Naive thymus-derived CD4-positive, alpha-beta T cell (primary cell): Measurements from ENCODE around the gene LUC7L3. TPM values are rescaled to one million over a fixed set of nuclear protein-coding genes. Genes with fewer than 3 reads are reported as not detected.
A peak's percentile ranks its signal among the peaks of the same experiment; 100 is the strongest.

Experiments used
- ATAC-seq: fragments of 150-1000 bp; cut with Tn5 transposase; 2 replicates; pipeline ENCODE4 v1.10.0; 2021; ENCODE audit warnings: mild to moderate bottlenecking, moderate library complexity
- CTCF ChIA-PET: fragments of 350-600 bp; sonication (Branson Sonifier 250); formaldehyde crosslinking; loops from one replicate; lab custom pipeline; 2021; ENCODE audit warnings: antibody characterized with exemption; lab: Charles Lee
- POLR2A ChIA-PET: fragments of 350-600 bp; sonication (Branson Sonifier 250); formaldehyde crosslinking; loops from one replicate; lab custom pipeline; 2021; ENCODE audit warnings: antibody characterized with exemption, inconsistent platforms; lab: Charles Lee
- DNase-seq, 9 donors: peaks; one replicate each; pipeline versions ENCODE4 v3.0.0 to v3.0.0-alpha.2; 2020 to 2022; ENCODE audit warnings: mixed read lengths in 1 of 9
- H3K27ac ChIP-seq: one replicate; pipeline ENCODE4 v1.7.0; 2013; ENCODE audit warnings: mild to moderate bottlenecking, low read depth, low read length, moderate library complexity
- H3K27me3 ChIP-seq, 2 donors: one replicate each; pipeline ENCODE4 v1.7.0; 2013; ENCODE audit warnings: low read length in 2 of 2, mild to moderate bottlenecking in 2 of 2, moderate library complexity in 2 of 2; ENCODE audit not compliant: control insufficient read depth in 2 of 2, insufficient read depth in 2 of 2
- H3K36me3 ChIP-seq, 3 experiments: 1 replicate in 2 of 3; 2 replicates in 1 of 3; pipeline ENCODE4 v1.7.0; 2013; ENCODE audit warnings: low read length in 3 of 3, mild to moderate bottlenecking in 3 of 3, moderate library complexity in 1 of 3; ENCODE audit not compliant: insufficient read depth in 3 of 3, control insufficient read depth in 2 of 3
- H3K4me1 ChIP-seq, 2 donors: one replicate each; pipeline ENCODE4 v1.7.0; 2013; ENCODE audit warnings: low read length in 2 of 2, mild to moderate bottlenecking in 2 of 2, moderate library complexity in 1 of 2; ENCODE audit not compliant: control insufficient read depth in 2 of 2, insufficient read depth in 2 of 2
- H3K4me3 ChIP-seq: 2 replicates; pipeline ENCODE4 v1.7.0; 2013; ENCODE audit warnings: mild to moderate bottlenecking, low read length
- H3K9me3 ChIP-seq, 3 experiments: 1 replicate in 2 of 3; 2 replicates in 1 of 3; pipeline ENCODE4 v1.7.0; 2013; ENCODE audit warnings: low read length in 3 of 3; ENCODE audit not compliant: control insufficient read depth in 2 of 3
- H3K27ac Mint-ChIP-seq, 9 donors: one replicate each; pipeline ENCODE4 v1.8.0; 2020 to 2022; ENCODE audit warnings: mixed read lengths in 9 of 9, mild to moderate bottlenecking in 8 of 9, moderate library complexity in 5 of 9, inconsistent platforms in 2 of 9
- H3K27me3 Mint-ChIP-seq, 5 donors: one replicate each; pipeline ENCODE4 v1.8.0; 2021 to 2022; ENCODE audit warnings: mixed read lengths in 5 of 5, mild to moderate bottlenecking in 1 of 5
- H3K36me3 Mint-ChIP-seq, 5 donors: one replicate each; pipeline ENCODE4 v1.8.0; 2020 to 2022; ENCODE audit warnings: mixed read lengths in 5 of 5, mild to moderate bottlenecking in 3 of 5, inconsistent platforms in 1 of 5
- H3K4me1 Mint-ChIP-seq, 7 donors: one replicate each; pipeline ENCODE4 v1.8.0; 2020 to 2022; ENCODE audit warnings: mixed read lengths in 7 of 7, mild to moderate bottlenecking in 3 of 7, inconsistent platforms in 1 of 7
- H3K4me3 Mint-ChIP-seq, 10 donors: one replicate each; pipeline ENCODE4 v1.8.0; 2020 to 2022; ENCODE audit warnings: mild to moderate bottlenecking in 10 of 10, mixed read lengths in 10 of 10, moderate library complexity in 6 of 10, inconsistent platforms in 2 of 10
- H3K9me3 Mint-ChIP-seq, 11 donors: one replicate each; pipeline ENCODE4 v1.8.0; 2020 to 2022; ENCODE audit warnings: mixed read lengths in 11 of 11, mild to moderate bottlenecking in 4 of 11, inconsistent platforms in 1 of 11, moderate library complexity in 1 of 11
- intact Hi-C, 2 donors: fragments of 100-400 bp; cut with micrococcal nuclease; formaldehyde crosslinking; loops; one replicate each; pipeline ENCODE4 v1.15.1; 2023
- polyA plus RNA-seq, 2 donors: library from polyadenylated mRNA; unstranded; fragments of 300-500 nt; fragmentation: Illumina TruSeq; gene quantifications; one replicate each; pipeline ENCODE4 v1.2.3, GENCODE V29; 2021
- total RNA-seq, 6 experiments: library from RNA in 5 of 6; stranded (reverse) in 5 of 6; gene quantifications; 1 replicate in 5 of 6; 2 replicates in 1 of 6; pipeline ENCODE4 v1.2.3 and lab custom pipeline; 2021 to 2026

Gene LUC7L3
- total and polyA plus RNA-seq, 7 experiments from 2014 or later: 41.8 to 331 (median 145) TPM

GRCh38 chr17:50775926-50776325, 56.5 kb downstream of the LUC7L3 start:
- Histone ChIP-seq H3K27ac (no peak overlapping the region), H3K36me3 (no peaks in the 10 kb centered on the region), H3K27me3 (no peaks in the 10 kb centered on the region), H3K4me3 (no peak overlapping the region), H3K4me1 (peaks cover 0 to 14% of the 10 kb centered on the region in 2 donors), H3K9me3 (no peaks in the 10 kb centered on the region)
- ATAC-seq (no peak), DNase-seq (no peak)
- Mint-ChIP-seq H3K36me3 (no peaks in the 10 kb centered on the region), H3K4me3 (no peak overlapping the region), H3K9me3 (no peaks in the 10 kb centered on the region), H3K27ac (no peak overlapping the region), H3K4me1 (peaks cover 8 to 24% (median 19%) of the 10 kb centered on the region in 7 donors), H3K27me3 (peaks cover 0 to 46% (median 0%) of the 10 kb centered on the region in 5 donors)
- ChIA-PET CTCF (interaction anchor here (0.7 kb wide), 2 partner anchors 105 to 114 kb away, joined by 3 read pairs; no protein-coding TSS in a partner anchor), POLR2A (no interaction called here)
- intact Hi-C loops: no loop called here

- H3K27ac Mint-ChIP-seq: no peak overlapping the region
Measured at GRCh38 chr17:50778471-50778870, 59.1 kb downstream of the LUC7L3 start.

GRCh38 chr17:50778988-50779387, 59.6 kb downstream of the LUC7L3 start:
- Histone ChIP-seq H3K27me3 (no peaks in the 10 kb centered on the region), H3K4me1 (peaks cover 0 to 14% of the 10 kb centered on the region in 2 donors), H3K4me3 (no peak overlapping the region), H3K9me3 (no peaks in the 10 kb centered on the region), H3K36me3 (no peaks in the 10 kb centered on the region), H3K27ac (no peak overlapping the region)
- ChIA-PET CTCF (no interaction called here), POLR2A (interaction anchor here (0.6 kb wide), 1 partner anchor 18 kb away, joined by 6 read pairs; no protein-coding TSS in a partner anchor)
- no peaks in the 10 kb centered on the region for H3K9me3 Mint-ChIP-seq
- H3K27ac Mint-ChIP-seq: peak overlapping the region in 1 of 9 donors; percentile 73
- no peak for ATAC-seq
- H3K4me3 Mint-ChIP-seq: peak overlapping the region in 1 of 10 donors; percentile 50
- no peak for DNase-seq
- peaks cover 0 to 3% (median 0%) of the 10 kb centered on the region in 5 donors for H3K36me3 Mint-ChIP-seq
- peaks cover 0 to 49% (median 0%) of the 10 kb centered on the region in 5 donors for H3K27me3 Mint-ChIP-seq
- H3K4me1 Mint-ChIP-seq: peaks cover 13 to 37% (median 27%) of the 10 kb centered on the region in 7 donors
- intact Hi-C loops: no loop called here

More at GRCh38 chr17:50778471-50778870, 59.1 kb downstream of the LUC7L3 start:
- no peak overlapping the region for H3K4me3 Mint-ChIP-seq
- H3K27me3 ChIP-seq: no peaks in the 10 kb centered on the region
- no peaks in the 10 kb centered on the region for H3K9me3 Mint-ChIP-seq
- DNase-seq: no peak
- ATAC-seq: no peak
- CTCF ChIA-PET: no interaction called here
- peaks cover 0 to 14% of the 10 kb centered on the region in 2 donors for H3K4me1 ChIP-seq
- intact Hi-C loops: no loop called here
- POLR2A ChIA-PET: interaction anchor here (0.6 kb wide), 1 partner anchor 17 kb away, joined by 6 read pairs; no protein-coding TSS in a partner anchor
- peaks cover 13 to 37% (median 27%) of the 10 kb centered on the region in 7 donors for H3K4me1 Mint-ChIP-seq
- H3K4me3 ChIP-seq: no peak overlapping the region
- no peaks in the 10 kb centered on the region for H3K9me3 ChIP-seq
- H3K36me3 Mint-ChIP-seq: peaks cover 0 to 3% (median 0%) of the 10 kb centered on the region in 5 donors
- peaks cover 0 to 52% (median 0%) of the 10 kb centered on the region in 5 donors for H3K27me3 Mint-ChIP-seq
- H3K27ac ChIP-seq: no peak overlapping the region
- no peaks in the 10 kb centered on the region for H3K36me3 ChIP-seq

DNA sequence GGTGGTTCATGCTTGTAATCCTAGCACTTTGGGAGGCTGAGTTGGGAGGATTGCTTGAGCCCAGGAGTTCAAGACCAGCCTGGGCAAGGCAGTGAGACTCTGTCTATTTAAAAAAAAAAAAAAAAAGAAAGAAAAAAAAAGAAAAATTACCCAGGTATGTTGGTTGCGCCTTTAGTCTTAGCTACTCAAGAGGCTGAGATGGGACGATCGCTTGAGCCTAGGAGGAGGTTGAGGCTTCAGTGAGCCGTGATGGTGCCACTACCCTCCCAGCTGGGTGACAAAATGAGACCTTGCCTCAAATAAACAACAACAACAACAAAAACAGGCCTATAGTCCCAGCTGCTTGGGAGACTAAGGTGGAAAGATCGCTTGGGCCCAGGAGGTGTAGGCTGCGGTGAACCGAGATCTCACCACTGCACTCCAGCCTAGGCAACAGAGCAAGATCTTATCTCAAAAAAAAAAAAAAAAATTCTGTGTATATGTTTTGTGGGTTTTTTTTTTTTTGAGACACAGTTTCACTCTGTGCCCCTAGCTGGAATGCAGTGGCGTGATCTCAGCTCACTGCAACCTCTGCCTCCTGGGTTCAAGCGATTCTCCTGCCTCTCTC, 60.4 kb downstream of the LUC7L3 start:
- peaks cover 0 to 49% (median 0%) of the 10 kb centered on the region in 5 donors for H3K27me3 Mint-ChIP-seq
- no peaks in the 10 kb centered on the region for H3K9me3 Mint-ChIP-seq
- no peak overlapping the region for H3K27ac ChIP-seq
- peaks cover 13 to 37% (median 27%) of the 10 kb centered on the region in 7 donors for H3K4me1 Mint-ChIP-seq
- H3K36me3 Mint-ChIP-seq: peaks cover 0 to 3% (median 0%) of the 10 kb centered on the region in 5 donors
- no peak overlapping the region for H3K4me3 ChIP-seq
- peaks cover 0 to 14% of the 10 kb centered on the region in 2 donors for H3K4me1 ChIP-seq
- intact Hi-C loops: loop anchor here in 1 of 2 donors (5.0 kb wide), 2 partner anchors 233 to 277 kb away; partner anchors contain the start of gene SPATA20
- no peaks in the 10 kb centered on the region for H3K36me3 ChIP-seq
- no peaks in the 10 kb centered on the region for H3K9me3 ChIP-seq
- H3K4me3 Mint-ChIP-seq: peak overlapping the region; percentile 17 to 79 (median 66)
- H3K27ac Mint-ChIP-seq: peak overlapping the region; percentile 5 to 86 (median 73)
- H3K27me3 ChIP-seq: no peaks in the 10 kb centered on the region
- POLR2A ChIA-PET: interaction anchor here (0.6 to 0.9 kb wide), 2 partner anchors 62 to 73 kb away, joined by 3 read pairs; no protein-coding TSS in a partner anchor
- ATAC-seq (peak; percentile 82), DNase-seq (peak in 8 of 9 donors; percentile 48 to 75 (median 60))
- CTCF ChIA-PET: interaction anchor here (0.5 to 1.0 kb wide), 7 partner anchors 8 to 485 kb away, joined by 3 to 5 read pairs (median 3); no protein-coding TSS in a partner anchor

- ATAC-seq (no peak), DNase-seq (no peak)
- peaks cover 0 to 47% (median 0%) of the 10 kb centered on the region in 5 donors for H3K27me3 Mint-ChIP-seq
- Histone ChIP-seq H3K4me3 (no peak overlapping the region), H3K4me1 (peaks cover 0 to 14% of the 10 kb centered on the region in 2 donors), H3K27ac (no peak overlapping the region), H3K9me3 (no peaks in the 10 kb centered on the region), H3K27me3 (no peaks in the 10 kb centered on the region), H3K36me3 (no peaks in the 10 kb centered on the region)
- H3K36me3 Mint-ChIP-seq: peaks cover 0 to 3% (median 0%) of the 10 kb centered on the region in 5 donors
- ChIA-PET POLR2A (no interaction called here), CTCF (interaction anchor here (5.1 kb wide), 1 partner anchor 168 kb away, joined by 18 read pairs; no protein-coding TSS in a partner anchor)
- intact Hi-C loops: loop anchor here in 1 of 2 donors (5.0 kb wide), 2 partner anchors 234 to 276 kb away; partner anchors contain the start of gene SPATA20
- H3K9me3 Mint-ChIP-seq: no peaks in the 10 kb centered on the region
- H3K27ac Mint-ChIP-seq: peak overlapping the region in 1 of 9 donors; percentile 46
- peaks cover 13 to 37% (median 27%) of the 10 kb centered on the region in 7 donors for H3K4me1 Mint-ChIP-seq
- peak overlapping the region; percentile 49 to 81 (median 70) for H3K4me3 Mint-ChIP-seq
Measured at GRCh38 chr17:50781167-50781566, 61.8 kb downstream of the LUC7L3 start.

GRCh38 chr17:50783193-50783660, 63.8 kb downstream of the LUC7L3 start:
- peaks cover 0 to 3% (median 0%) of the 10 kb centered on the region in 5 donors for H3K36me3 Mint-ChIP-seq
- Histone ChIP-seq H3K27ac (no peak overlapping the region), H3K4me1 (peaks cover 0 to 14% of the 10 kb centered on the region in 2 donors), H3K9me3 (no peaks in the 10 kb centered on the region), H3K36me3 (no peaks in the 10 kb centered on the region), H3K4me3 (no peak overlapping the region), H3K27me3 (no peaks in the 10 kb centered on the region)
- H3K4me1 Mint-ChIP-seq: peaks cover 18 to 37% (median 27%) of the 10 kb centered on the region in 7 donors
- peaks cover 0 to 44% (median 0%) of the 10 kb centered on the region in 5 donors for H3K27me3 Mint-ChIP-seq
- DNase-seq: peak; percentile 53 to 82 (median 68)
- peak overlapping the region in 4 of 9 donors; percentile 21 to 58 (median 43) for H3K27ac Mint-ChIP-seq
- CTCF ChIA-PET: interaction anchor here (0.6 to 5.1 kb wide), 17 partner anchors 15 to 520 kb away, joined by 3 to 18 read pairs (median 3); partner anchors contain the start of gene ANKRD40CL
- no peaks in the 10 kb centered on the region for H3K9me3 Mint-ChIP-seq
- peak overlapping the region in 7 of 10 donors; percentile 6 to 78 (median 46) for H3K4me3 Mint-ChIP-seq
- POLR2A ChIA-PET: interaction anchor here (0.6 to 1.1 kb wide), 3 partner anchors 64 to 308 kb away, joined by 3 read pairs; no protein-coding TSS in a partner anchor
- intact Hi-C loops: loop anchor here (1.0 to 5.0 kb wide), 7 partner anchors 34 to 370 kb away; partner anchors contain the start of genes NME1 (in 1 of the 2) and SPATA20 (in 1 of the 2)
- ATAC-seq: peak; percentile 86
